GM18873 (cell line): ENCODE results near the gene PHGDH.

Source experiments
- ATAC-seq: cut with Tn5 transposase; IDR thresholded peaks from one replicate; pipeline ENCODE4 v1.9.1; 2021; ENCODE audit warnings: mild to moderate bottlenecking, moderate library complexity, moderate number of reproducible peaks; ENCODE audit not compliant: unreplicated experiment, low FRiP score

Gene PHGDH

DNA sequence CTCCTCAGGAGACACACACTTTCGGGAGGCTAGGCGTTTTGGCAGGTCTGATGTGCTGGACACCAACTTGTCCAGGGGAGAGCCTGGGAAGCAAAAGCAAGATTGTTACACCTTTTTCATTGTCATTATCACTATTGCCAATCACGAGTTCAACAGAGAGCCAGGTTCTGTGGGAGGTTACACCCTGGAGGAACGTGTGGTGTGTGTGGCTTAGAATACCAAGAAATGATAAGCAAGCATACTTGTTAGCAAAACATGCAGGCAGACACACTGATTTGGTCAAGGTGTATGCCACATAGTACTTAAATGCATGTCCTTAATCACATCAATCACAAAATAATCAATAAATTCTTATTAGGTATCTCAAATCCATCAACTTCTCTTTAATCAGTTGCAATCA lies 40.9 kb downstream of the PHGDH start:
- no peak for ATAC-seq

DNA sequence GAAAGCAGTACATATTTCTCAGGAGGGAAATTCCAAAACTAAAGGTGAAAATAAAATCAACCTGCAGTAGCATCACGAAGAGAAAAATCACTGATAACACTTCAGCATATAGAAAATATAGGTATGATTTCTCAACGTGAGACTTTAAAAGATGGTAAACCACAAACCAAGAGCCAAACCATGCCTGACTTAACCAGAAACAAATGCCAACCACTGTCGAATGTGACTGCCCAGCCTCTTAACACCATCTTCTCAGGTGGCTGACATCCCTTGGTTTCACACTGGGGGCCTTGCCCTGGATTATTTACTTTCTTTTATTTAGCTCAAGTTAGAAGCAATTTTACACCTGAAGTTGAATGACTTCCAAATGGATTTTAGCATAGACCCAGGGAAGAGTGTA lies 46.9 kb downstream of the PHGDH start:
- no peak for ATAC-seq

DNA sequence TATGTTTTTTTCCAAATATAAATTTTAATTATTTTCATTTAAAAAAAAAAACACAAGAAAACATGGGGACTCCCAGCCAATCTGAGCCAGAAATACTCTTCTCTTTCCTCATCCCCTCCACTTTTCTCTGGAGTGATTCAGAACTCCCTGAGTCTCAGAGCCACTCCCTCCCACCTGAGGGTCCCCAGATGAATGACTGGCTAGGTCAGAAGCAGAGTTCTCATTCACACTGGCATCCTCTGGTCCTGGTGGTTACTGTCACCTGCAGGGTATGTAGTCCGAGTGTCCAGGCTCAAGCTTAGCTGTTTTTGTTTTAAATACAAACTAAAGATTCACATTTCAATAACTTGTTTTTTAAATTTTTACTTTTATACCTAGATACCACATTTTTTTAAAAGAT lies 50.7 kb downstream of the PHGDH start:
- no peak for ATAC-seq

DNA sequence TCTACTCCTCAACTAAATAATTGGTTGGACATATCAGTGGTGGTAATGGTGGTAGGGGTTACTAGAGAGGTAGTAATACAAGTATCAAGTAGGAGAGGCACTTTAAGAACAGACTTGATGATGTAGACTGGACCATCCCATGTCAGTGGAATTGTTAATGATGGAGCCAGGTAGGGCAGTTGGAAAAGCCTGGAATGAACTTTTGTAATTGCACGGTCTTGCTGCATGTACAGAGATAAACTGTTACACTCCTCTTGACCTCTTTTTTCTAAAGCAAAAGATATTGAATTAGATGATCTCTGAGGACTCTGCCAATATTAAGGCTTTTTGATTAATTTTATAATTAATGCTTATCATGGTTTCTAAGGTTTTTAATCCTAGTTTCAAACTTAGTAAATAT lies 51.2 kb downstream of the PHGDH start:
- no peak for ATAC-seq

DNA sequence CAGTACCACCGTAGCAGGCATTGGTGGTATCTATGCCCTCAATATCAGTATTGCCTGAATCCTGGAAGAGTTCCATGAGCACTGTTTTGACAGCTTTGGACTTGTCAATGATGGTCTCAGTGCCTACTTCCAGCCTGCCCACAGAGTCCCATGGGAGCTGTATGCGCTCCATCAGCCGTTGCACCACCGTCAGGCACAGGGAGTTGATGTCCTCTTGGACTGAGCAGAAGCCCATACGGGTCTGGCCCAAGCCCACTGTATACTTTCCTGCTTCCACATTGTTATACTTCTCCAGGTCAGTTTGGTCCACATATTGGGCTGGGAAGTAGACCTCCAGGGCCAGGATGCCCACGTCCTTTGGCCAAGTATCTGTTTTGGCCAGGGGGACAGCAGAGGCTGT lies 52.5 kb downstream of the PHGDH start:
- no peak for ATAC-seq

DNA sequence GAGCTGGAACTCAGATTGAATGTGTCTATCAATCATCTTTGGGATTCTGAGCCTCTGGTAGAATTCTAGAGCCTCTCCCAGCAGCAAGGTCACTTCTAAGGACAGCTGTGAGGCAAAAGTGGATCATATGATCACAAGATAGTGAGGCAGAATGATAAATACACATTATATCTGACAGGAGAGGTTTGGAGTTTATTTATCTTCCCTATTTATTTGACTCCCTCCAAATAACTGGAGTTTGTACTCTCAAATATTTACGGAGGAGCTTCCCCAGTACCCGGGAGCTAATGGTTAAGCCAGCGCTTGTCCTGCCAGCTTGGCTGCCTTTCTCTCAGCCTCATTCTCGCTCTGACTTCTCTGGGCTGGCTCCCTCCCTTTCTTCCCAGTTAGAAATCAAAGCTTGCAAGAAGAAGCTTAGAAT lies 54.6 kb downstream of the PHGDH start:
- no peak for ATAC-seq

DNA sequence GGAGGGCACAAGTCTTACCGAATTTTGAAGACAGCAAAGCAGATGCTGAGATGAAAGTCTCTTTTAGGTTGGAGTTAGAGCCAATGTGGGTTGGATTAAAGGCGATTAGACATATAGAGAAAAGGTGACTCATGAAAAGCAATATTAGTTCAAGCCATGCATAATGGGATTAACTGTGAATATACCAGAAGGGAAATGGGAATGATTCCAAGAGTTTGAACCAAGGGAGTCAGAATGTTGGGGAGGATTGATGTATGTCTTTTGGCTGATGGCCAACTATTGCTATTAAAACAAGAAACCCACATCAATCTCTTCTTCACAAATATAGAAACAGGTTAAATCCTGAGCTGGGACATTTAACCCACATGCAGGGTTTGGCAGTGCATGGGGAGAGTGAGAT lies 55.8 kb downstream of the PHGDH start:
- no peak for ATAC-seq

DNA sequence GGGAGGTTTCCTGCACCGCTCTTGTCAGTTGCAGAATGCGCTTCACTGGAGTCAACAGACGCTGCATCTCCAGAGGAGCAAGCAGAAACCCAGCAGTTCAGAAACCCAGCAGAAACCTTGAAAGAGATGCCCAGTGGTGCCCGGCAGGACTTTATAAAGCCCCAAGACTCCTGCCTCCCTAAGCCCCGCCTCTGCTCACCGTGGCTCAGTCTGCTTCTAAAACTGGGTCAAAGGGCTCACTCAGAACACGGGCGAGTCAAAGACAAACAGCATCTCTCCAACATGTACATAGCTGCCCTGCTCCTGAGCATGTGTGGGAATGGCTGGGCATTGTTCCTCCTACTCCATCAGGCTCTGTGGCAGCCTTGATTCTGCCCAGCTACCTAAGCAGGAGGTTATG lies 57.0 kb downstream of the PHGDH start, which contains the start of gene HMGCS2:
HMGCS2 (minus strand) TSS at position 128 of the 400 bp plus-strand sequence; CDS start at position 67, 61 bp downstream.
- no peak for ATAC-seq

DNA sequence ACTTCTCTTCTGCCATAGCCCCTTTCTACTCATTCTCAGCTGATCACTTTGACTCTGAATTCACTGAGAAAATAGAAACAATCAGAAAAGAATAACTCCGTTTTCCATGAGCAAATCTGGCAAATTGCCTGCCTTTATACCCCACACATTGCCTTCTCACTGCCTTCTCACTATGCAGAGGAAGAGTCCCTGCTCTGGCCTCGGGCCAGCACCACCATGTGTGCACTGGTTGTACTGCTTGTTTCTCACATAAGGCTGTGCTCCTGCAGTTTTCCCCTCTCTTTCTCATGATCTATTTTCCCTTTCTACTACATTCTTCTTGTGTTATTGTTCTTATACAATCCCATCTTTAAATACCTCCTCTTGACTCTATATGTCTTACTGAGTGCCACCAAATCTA lies 59.3 kb downstream of the PHGDH start:
- no peak for ATAC-seq

DNA sequence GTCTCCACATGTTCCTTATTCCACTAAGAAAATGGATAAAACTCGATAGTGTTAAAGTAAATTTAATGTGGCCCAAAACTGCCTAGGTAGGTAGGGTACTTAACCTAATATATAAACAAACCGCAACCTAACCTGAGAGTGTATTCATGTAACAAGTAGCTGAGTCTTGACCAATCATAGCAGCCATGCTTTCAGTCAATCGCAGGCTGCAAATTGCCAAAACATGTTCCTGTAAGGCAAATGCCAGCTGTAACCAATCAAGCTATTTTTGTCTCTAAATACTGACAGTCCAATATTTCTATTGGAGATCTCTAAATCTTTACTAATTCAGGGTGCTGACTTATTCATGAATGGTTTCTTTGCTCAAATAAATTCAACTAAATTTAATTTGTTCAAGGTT lies 60.0 kb downstream of the PHGDH start:
- no peak for ATAC-seq

DNA sequence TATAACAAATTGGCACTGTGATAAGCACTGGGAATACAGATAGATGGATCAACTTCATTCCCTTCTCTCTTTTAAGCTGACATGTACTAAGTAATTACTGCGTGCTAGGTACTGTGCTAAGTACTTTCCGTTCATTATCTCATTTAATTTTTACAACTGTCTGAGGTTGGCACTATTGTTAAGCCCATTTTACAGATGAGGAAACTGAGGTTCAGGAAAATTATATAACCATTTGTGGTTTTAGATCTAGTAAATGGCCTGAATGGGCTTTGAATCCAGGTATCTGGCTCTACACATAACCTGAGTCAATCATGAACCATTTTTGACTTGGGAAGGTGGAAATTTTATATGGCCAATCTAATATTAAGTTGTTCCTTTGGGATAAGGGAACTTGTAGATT lies 60.6 kb downstream of the PHGDH start:
- no peak for ATAC-seq

DNA sequence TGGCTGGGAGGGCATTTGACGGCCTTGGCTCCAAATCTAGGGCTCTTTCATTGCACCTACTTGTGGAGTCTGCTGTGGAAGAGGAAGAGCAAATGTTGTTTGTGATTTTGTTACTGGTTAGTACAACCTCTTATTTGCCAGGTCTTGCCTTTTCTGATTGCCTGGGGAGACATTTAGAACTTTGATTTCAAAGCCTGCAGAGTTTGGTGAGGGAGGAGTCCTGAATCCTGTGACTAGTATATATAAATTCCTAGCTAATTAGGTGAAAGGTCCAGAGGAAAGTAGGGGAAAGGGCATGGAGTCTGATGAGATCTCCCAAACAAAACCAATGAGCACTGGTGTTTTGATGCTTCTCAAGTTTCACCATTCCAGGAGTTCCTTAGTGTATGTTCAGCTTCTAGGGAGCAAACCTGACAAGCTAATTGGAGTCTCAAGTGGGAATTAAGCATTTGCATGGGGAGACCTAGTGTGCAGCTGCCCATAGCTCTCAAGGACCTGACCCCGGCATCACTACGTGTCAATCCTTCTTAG lies 62.0 kb downstream of the PHGDH start:
- no peak for ATAC-seq

DNA sequence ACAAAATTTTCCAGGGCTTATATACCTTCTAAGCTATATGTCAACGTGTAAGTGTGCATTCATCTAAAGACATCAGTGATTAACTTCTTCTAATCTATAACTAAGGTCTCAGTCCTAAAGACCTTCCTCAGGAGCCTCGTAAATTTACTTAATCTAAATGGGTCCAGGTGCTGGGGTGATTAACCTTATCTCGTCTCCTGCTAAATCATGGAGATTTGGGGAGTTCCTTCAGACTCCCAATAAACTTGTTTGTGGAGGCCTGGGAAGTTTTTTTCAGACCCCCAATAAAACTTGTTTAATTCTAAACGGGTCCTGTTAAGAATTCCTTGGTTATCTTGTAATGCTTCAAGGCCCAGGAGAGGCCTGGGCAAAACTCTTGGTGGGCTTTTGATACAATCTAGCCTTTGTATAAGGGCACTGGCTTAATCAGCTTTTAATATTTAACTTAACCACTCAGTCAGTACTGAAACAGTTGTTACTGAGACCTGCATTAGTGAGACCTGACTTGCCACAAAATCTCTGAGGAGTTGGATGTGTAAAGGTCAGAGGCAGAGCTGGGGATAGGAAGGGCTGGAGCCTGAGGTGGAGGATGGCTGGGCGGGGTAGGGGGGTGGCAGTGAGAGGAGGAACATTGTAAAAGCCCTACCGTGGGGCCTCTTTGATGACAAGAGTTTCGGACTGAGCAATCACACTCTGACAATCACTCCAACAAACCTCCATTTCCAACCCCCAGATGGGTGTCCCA lies 63.2 kb downstream of the PHGDH start:
- ATAC-seq, result no peak

DNA sequence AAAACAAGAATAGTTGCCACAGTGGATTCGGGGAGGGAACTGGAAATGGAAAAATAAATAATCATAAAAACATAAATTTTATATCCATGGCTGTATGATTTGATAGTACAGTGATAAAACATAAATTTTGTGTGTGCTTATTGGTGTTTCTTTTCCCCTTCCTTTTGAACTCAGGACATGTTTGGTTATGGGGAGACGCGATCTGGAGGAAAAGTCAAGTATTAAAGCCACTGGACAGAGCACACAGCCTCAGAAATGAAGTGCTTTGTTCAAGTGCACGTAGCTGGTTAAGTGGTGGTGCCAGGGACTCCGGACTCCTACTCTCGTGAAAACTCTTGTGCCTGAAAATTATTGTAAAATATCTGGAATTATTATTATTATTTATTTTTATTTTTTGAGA lies 66.6 kb downstream of the PHGDH start:
- no peak for ATAC-seq

DNA sequence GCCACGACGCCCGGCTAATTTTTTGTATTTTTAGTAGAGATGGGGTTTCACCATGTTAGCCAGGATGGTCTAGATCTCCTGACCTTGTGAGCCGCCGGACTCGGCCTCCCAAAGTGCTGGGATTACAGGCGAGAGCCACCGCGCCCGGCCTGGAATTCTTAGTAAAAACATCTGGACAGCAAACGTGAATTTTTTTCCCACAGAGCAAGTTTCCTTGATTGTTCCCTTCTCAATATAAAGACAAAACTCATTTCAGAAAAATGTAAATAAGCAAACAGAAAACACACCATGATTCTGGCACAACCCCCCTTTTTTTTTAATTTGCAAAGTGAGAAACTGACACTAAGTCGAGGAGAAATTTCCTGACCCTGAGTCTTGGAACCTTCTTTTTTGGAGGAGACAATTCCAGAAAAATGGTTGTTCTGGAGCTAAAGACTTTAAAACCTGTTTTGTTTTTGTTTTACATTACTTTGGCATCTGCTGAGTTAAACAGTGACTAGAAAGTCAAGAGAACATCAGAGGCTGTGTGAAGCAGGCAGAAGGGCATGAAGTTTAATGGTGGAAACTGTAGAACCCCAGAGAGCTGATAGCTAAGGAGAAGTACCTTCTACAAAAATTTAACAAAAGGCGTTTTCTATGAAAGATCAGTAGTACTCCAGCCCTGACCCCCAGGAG lies 67.3 kb downstream of the PHGDH start:
- no peak for ATAC-seq

DNA sequence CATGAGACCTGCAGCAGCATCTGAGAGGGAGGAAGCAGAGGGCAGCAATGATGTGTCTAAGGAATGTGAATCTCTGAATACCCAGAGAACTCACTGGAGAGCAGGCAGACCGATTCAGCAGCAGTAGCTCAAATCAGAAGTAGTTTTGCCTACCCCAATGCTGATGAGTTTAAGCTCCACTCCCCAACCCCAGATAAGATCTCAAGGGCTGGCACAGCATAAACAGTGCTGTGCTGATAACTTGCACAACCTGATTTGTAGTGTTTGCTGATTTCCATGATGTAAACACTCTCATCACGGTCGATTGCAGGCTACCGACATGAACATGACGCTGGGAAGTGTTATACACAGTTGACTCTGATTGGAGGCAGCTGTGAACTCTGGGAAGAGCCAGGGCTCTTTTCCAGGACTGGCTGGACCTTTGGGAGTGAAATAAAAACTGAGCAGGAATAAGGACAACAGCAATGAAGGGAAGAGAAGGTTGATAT lies 68.2 kb downstream of the PHGDH start:
- ATAC-seq, result no peak

DNA sequence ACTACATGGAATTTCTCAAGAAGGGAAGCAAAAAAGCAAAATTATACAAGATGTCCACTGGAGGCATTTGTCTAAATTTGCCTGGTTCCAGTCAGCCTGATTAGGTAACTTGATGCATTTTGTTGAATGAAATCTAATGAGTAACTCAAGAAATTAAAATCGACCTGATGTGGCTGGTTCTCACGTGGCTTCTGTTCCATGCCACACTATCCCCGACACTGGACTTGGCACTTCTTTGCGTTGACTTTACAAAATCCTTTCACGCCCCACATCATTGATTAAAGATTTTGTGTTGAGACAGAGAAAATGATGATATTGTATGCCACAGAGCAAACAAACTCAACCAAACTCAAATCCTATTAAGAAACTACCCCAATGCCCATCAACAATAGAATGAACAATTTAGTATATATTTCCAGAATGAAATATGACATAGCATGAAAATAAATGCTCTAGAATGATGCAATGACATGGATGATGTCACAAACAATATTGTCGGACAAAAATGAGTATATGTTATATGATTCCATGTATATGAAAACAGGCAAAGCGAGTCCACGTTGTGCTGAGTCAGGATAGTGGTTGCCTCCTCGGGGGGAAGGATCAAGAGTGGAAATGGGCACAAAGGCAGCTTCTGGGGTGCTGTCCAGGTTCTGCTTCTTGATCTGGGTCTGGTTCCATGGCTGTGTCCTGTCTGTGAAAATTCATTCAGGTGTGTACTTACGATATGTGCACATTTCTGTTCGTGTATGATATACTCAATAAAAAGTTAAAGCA lies 69.9 kb downstream of the PHGDH start:
- no peak for ATAC-seq

DNA sequence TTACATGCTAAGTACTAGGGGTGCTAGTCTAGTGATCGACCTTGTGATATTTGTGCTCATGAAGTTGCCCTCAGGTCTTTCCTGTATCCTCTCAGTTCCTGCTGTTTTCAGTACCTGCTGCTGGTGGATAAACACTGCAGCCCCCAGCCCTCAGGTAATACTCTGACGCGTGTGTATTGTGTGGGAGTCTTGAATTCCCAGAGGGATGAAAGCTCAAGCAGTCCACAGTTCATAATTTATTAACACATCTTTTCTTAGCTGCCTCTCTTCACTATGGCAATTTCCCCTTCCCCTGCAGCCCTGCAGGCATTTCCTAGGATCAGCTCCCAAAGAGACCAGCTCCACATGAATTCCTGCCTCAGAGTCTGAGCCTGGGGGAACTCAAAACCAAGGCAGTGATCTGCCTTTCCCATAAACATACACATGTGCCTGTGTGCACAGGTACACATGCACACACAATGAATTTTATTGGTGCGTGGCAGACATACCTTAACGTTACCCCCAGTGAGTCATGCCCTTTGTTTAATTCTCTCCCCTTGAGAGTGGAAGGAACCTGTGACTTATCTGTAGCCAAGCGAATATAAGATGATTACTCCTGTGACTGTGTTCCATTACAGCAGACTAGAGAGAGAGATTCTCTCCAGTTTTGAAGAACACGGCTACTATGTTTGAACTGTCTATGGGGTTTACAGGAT lies 71.0 kb downstream of the PHGDH start:
- no peak for ATAC-seq

DNA sequence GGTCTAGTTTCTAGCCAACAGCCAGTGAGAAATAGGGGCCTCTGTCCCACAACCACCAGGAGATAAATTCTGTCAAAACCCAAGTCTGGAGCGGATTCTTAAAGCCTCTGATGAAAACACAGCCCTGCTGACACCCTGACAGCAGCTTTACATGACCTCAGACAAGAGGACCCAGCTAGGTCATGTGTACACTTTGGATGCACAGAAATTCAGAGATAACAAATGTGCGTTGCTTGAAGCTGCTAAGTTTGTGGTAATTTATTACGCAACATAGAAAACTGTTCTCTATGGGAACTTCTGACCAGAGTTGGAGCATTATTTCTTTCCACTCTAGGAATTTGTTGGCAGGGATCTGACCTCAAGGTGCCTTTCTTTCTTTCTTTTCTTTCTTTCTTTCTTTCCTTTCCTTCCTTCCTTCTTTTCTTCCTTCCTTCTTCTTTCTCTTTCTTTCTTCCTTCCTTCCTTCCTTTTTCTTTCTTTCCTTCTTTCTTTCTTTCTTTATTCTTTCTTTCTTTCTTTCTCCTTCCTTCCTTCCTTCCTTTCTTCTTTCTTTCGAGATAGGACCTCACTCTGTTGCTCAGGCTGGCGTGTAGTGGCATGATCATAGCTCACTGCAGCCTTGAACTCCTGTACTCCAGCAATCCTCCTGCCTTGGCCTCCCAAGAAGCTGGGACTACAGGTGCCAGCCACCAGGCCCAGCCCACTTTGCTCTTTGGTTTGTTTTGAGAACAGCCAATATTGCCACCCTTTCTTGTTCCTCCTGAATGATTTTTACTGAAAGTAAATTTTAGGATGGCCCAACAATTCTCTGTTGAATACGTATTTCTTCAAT lies 71.8 kb downstream of the PHGDH start:
- no peak for ATAC-seq
